ENCODE results near the gene CCL27.

CCL27 gene

DNA sequence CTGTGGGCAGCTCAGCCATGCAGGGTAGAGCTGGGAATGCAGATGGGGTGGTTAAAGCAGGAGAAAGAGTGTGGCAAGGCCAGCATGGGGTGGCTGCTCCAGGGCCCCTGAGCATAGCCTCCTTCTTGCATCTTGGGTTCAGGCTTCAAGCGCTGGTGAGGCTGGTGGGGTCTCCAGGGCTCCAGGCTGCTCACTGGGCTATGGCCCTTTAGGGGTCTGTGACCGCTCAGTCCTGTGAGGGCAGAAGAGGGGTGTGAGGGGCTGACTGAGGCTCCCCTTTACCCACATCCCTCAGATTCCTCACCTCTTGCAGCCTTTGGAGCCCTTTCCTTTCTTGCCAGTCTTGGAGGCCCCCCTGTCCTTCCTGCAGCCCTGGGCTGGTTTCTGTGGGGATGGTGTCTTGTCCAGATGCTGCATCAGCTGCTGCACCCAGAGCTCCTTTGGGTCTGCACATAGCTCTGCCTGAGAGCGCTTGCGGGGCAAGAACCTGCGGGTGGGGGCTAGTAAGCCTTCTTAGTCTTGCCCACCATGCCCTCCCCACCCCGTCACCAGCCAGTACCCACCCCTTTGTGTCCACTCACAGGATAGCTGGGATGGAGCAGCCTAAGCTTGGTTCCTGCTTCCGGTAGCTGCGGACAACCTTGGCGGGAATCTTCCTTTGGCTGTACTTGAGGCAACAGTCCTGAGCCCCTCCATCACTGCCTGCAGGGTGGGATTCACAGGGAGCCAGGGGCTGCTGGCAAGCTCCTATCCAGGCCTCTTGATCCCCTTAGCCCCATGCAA, 46.9 kb upstream of the CCL27 start:
- TF ChIP-seq, protein P1, sequence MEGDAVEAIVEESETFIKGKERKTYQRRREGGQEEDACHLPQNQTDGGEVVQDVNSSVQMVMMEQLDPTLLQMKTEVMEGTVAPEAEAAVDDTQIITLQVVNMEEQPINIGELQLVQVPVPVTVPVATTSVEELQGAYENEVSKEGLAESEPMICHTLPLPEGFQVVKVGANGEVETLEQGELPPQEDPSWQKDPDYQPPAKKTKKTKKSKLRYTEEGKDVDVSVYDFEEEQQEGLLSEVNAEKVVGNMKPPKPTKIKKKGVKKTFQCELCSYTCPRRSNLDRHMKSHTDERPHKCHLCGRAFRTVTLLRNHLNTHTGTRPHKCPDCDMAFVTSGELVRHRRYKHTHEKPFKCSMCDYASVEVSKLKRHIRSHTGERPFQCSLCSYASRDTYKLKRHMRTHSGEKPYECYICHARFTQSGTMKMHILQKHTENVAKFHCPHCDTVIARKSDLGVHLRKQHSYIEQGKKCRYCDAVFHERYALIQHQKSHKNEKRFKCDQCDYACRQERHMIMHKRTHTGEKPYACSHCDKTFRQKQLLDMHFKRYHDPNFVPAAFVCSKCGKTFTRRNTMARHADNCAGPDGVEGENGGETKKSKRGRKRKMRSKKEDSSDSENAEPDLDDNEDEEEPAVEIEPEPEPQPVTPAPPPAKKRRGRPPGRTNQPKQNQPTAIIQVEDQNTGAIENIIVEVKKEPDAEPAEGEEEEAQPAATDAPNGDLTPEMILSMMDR (IDR thresholded peaks at IDR 0.05; ENCODE audit: insufficient read depth, low read length, poor library complexity, severe bottlenecking), result no peak
- TF ChIP-seq EZH2phosphoT487 (conservative IDR thresholded peaks at IDR 0.05; ENCODE audit: low read length), result no peak
- no peaks in the 10 kb centered on the region for H3K9me3 ChIP-seq (ENCODE audit: insufficient read depth, low read length)
- H3K27ac ChIP-seq (ENCODE audit: low read depth, low read length), result no peak overlapping the region
- no peaks in the 10 kb centered on the region for H4K20me1 ChIP-seq (ENCODE audit: low read depth, low read length)
- no peaks in the 10 kb centered on the region for H3K79me2 ChIP-seq (ENCODE audit: insufficient read depth, low read length)
- H3K9me2 ChIP-seq (replicated peaks; ENCODE audit: insufficient read depth, low read length), result no peaks in the 10 kb centered on the region
- no peak overlapping the region for H3K9ac ChIP-seq (ENCODE audit: low read length)
- H3K4me2 ChIP-seq (ENCODE audit: low read depth, low read length, poor library complexity, severe bottlenecking), result no peak overlapping the region
- no peaks in the 10 kb centered on the region for H3F3A ChIP-seq (ENCODE audit: insufficient read depth)
- H3K4me3 ChIP-seq (ENCODE audit: insufficient read depth, low read length, poor library complexity, severe bottlenecking), result no peak overlapping the region
- H3K36me3 ChIP-seq (ENCODE audit: low read length), result no peaks in the 10 kb centered on the region
- H3K27me3 ChIP-seq (ENCODE audit: low read length), result no peaks in the 10 kb centered on the region
- no peak overlapping the region for H2AFZ ChIP-seq (ENCODE audit: low read depth, low read length, severe bottlenecking)

DNA sequence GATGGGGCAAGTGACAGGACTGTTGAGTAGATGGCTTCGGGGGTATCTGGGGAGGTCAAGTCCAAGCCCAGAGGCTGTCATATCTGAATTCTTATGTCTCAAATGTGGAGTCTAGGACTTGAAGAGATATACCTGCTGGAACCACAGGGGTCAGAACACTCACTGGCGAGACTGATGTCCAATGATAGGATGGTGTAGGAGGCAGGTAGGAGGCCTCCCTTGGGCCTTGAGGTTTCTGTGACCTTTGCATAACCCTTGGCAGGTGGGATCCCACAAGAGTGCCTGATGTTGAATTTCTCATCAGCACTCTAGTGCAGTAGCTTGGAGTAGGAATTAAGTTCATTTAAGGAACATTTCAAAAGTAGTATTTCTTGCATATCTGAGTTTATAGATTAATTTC, 44.7 kb upstream of the CCL27 start:
- no peaks in the 10 kb centered on the region for H3K9me3 ChIP-seq (ENCODE audit: insufficient read depth, low read length)
- H3F3A ChIP-seq (ENCODE audit: insufficient read depth), result no peaks in the 10 kb centered on the region
- TF ChIP-seq, protein P1 (IDR thresholded peaks at IDR 0.05; ENCODE audit: insufficient read depth, low read length, poor library complexity, severe bottlenecking), result no peak
- TF ChIP-seq EZH2phosphoT487 (conservative IDR thresholded peaks at IDR 0.05; ENCODE audit: low read length), result no peak
- H3K27ac ChIP-seq (ENCODE audit: low read depth, low read length), result no peak overlapping the region
- H3K36me3 ChIP-seq (ENCODE audit: low read length), result no peaks in the 10 kb centered on the region
- no peak overlapping the region for H2AFZ ChIP-seq (ENCODE audit: low read depth, low read length, severe bottlenecking)
- no peaks in the 10 kb centered on the region for H3K79me2 ChIP-seq (ENCODE audit: insufficient read depth, low read length)
- H3K4me2 ChIP-seq (ENCODE audit: low read depth, low read length, poor library complexity, severe bottlenecking), result no peak overlapping the region
- H4K20me1 ChIP-seq (ENCODE audit: low read depth, low read length), result no peaks in the 10 kb centered on the region
- H3K9me2 ChIP-seq (replicated peaks; ENCODE audit: insufficient read depth, low read length), result no peaks in the 10 kb centered on the region
- H3K9ac ChIP-seq (ENCODE audit: low read length), result no peak overlapping the region
- H3K4me3 ChIP-seq (ENCODE audit: insufficient read depth, low read length, poor library complexity, severe bottlenecking), result no peak overlapping the region
- H3K27me3 ChIP-seq (ENCODE audit: low read length), result no peaks in the 10 kb centered on the region

DNA sequence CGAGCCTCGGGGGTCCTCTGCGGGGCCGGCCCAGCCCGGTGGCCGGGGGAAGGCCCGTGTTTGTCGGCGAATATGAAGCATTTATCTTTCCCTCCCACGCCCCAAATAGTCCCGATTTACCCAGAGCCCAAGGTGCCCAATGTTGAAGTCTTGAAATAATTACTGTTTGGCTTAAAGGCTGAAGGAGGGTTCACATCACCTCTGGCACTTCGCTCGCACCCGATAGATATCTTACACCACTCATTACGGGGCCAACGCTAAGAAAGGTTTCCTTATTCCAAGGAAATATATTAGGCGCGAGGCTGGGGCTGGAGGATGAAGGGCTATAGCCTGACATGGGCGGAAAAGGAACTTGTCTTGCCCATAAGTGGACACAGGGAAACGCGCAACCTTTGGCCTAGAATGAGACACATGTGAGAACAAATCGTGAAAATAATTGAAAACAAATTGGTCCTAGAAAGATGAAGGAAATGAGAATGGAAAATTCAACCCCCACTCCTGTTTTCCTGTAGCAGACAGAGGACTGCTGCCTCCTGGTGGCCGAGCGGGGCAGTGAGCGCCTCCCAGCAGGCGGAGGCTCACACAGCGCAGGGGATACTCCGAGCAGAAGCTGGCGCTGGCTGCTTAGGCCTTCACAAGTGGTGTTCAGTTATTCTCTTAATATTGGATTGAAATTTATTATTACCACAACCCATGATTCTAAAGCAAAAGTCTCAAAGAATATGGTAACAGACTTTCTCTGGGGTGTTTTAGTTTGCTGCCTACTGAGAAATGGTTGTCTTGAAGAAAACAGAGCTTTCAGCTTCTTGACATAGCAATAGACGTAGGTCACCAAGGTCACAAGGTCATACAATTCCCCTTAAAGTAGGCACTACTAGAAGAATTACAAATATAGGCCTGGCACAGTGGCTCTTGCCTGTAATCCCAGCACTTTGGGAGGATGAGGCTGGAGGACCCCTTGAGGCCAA, 39.6 kb upstream of the CCL27 start:
- Histone ChIP-seq H3K9me3 (ENCODE audit: insufficient read depth, low read length) (no peaks in the 10 kb centered on the region), H3K27me3 (ENCODE audit: low read length) (no peaks in the 10 kb centered on the region), H2AFZ (ENCODE audit: low read depth, low read length, severe bottlenecking) (peak overlapping the region; percentile 85), H3F3A (ENCODE audit: insufficient read depth) (no peaks in the 10 kb centered on the region), H4K20me1 (ENCODE audit: low read depth, low read length) (no peaks in the 10 kb centered on the region), H3K9me2 (replicated peaks; ENCODE audit: insufficient read depth, low read length) (no peaks in the 10 kb centered on the region), H3K36me3 (ENCODE audit: low read length) (no peaks in the 10 kb centered on the region), H3K79me2 (ENCODE audit: insufficient read depth, low read length) (no peaks in the 10 kb centered on the region), H3K4me3 (ENCODE audit: insufficient read depth, low read length, poor library complexity, severe bottlenecking) (peak overlapping the region; percentile 43), H3K27ac (ENCODE audit: low read depth, low read length) (no peak overlapping the region), H3K4me2 (ENCODE audit: low read depth, low read length, poor library complexity, severe bottlenecking) (peak overlapping the region; percentile 57), H3K9ac (ENCODE audit: low read length) (peak overlapping the region; percentile 46)
- TF ChIP-seq, protein P1 (IDR thresholded peaks at IDR 0.05; ENCODE audit: insufficient read depth, low read length, poor library complexity, severe bottlenecking), result peak; percentile 99
- TF ChIP-seq EZH2phosphoT487 (conservative IDR thresholded peaks at IDR 0.05; ENCODE audit: low read length), result no peak

Data from SU-DHL-6 (cell line).